Kasumi-1 (cell line): ENCODE data around the gene EGLN3.

Experiments used
- DNase-seq, 2 experiments: peaks; one replicate each; lab custom pipeline; 2025; lab: John Stamatoyannopoulos, UW

EGLN3 gene

GRCh38 chr14:33910435-33910834 is 40.4 kb downstream of the EGLN3 start:
- no peak for DNase-seq

GRCh38 chr14:33909380-33910084 is 41.3 kb downstream of the EGLN3 start:
- no peak for DNase-seq

GRCh38 chr14:33908540-33909223 is 42.2 kb downstream of the EGLN3 start:
- DNase-seq = no peak

- DNase-seq = no peak
Measured at GRCh38 chr14:33906968-33907367, 43.9 kb downstream of the EGLN3 start.

GRCh38 chr14:33904609-33905008 is 46.3 kb downstream of the EGLN3 start:
- no peak for DNase-seq

- no peak for DNase-seq
Measured at GRCh38 chr14:33903369-33903768, 47.5 kb downstream of the EGLN3 start.

- DNase-seq = no peak
Measured at GRCh38 chr14:33902363-33902762, 48.5 kb downstream of the EGLN3 start.

GRCh38 chr14:33901426-33902155 is 49.3 kb downstream of the EGLN3 start:
- DNase-seq = no peak

GRCh38 chr14:33900706-33901105 is 50.2 kb downstream of the EGLN3 start:
- DNase-seq = no peak

- DNase-seq = no peak
Measured at GRCh38 chr14:33899723-33900341, 51.0 kb downstream of the EGLN3 start.

- DNase-seq = no peak
Measured at GRCh38 chr14:33897878-33898535, 52.9 kb downstream of the EGLN3 start.

- DNase-seq = no peak
Measured at GRCh38 chr14:33897382-33897781, 53.5 kb downstream of the EGLN3 start.

GRCh38 chr14:33894339-33894738 is 56.5 kb downstream of the EGLN3 start:
- DNase-seq = no peak

GRCh38 chr14:33891700-33892099 is 59.2 kb downstream of the EGLN3 start:
- no peak for DNase-seq

- DNase-seq = no peak
Measured at GRCh38 chr14:33884916-33885315, 66.0 kb downstream of the EGLN3 start.

- no peak for DNase-seq
Measured at GRCh38 chr14:33880330-33880729, 70.5 kb downstream of the EGLN3 start.

- no peak for DNase-seq
Measured at GRCh38 chr14:33879684-33880286, 71.1 kb downstream of the EGLN3 start.

GRCh38 chr14:33876274-33876673 is 74.6 kb downstream of the EGLN3 start:
- DNase-seq = no peak
